ENCODE measurements around the gene FSCN2.

FSCN2 gene

GRCh38 chr17:81586096-81586495 is 57.9 kb downstream of the FSCN2 start:
- H3K4me3 ChIP-seq (ENCODE audit: low read depth, low read length): no peak overlapping the region

More at GRCh38 chr17:81586096-81586495, 57.9 kb downstream of the FSCN2 start:
- Histone ChIP-seq H3K9me3 (ENCODE audit: control insufficient read depth, insufficient read depth, low read length) (no peaks in the 10 kb centered on the region), H3K27me3 (ENCODE audit: control insufficient read depth, insufficient read depth, low read length) (no peaks in the 10 kb centered on the region), H3K36me3 (ENCODE audit: control insufficient read depth, insufficient read depth, low read length) (peaks cover 87% of the 10 kb centered on the region), H3K9ac (ENCODE audit: low read depth, low read length) (no peak overlapping the region), H3K27ac (ENCODE audit: low read depth, low read length) (no peak overlapping the region), H3K4me1 (ENCODE audit: control insufficient read depth, insufficient read depth, low read length) (no peaks in the 10 kb centered on the region)
